SK-N-SH (cell line): ENCODE measurements around the gene TSPAN15. TPM values are rescaled to one million over a fixed set of nuclear protein-coding genes. Genes with fewer than 3 reads are reported as not detected.

Experiments used
- CTCF ChIA-PET: fragments of 300-600, 350-600 bp; formaldehyde crosslinking; extraction: SDS; loops from one replicate; lab custom pipeline; 2021; lab: Yijun Ruan, JAX
- POLR2A ChIA-PET: fragments of 350-600 bp; sonication (Branson Sonifier 250); formaldehyde crosslinking; extraction: SDS; loops from one replicate; lab custom pipeline; 2020; ENCODE audit warnings: antibody characterized with exemption, inconsistent platforms; lab: Yijun Ruan, JAX
- DNase-seq: peaks from one replicate; pipeline ENCODE4 v3.0.0; 2012
- H2AFZ ChIP-seq: fragments of 200-600 bp; sonication (generic); 2 replicates; pipeline ENCODE4 v1.8.1; 2016; ENCODE audit warnings: antibody characterized with exemption, mild to moderate bottlenecking, low read depth
- H3F3A ChIP-seq: fragments of 200-600 bp; sonication (generic); replicated peaks from 2 replicates; pipeline ENCODE3; 2016; ENCODE audit warnings: antibody characterized with exemption, mild to moderate bottlenecking; ENCODE audit not compliant: insufficient read depth
- H3K27ac ChIP-seq, 2 experiments: fragments of 200-500 bp in 1 of 2; fragments of 200-600 bp in 1 of 2; sonication (Bioruptor generic) in 1 of 2; sonication (generic), shearing (Covaris generic) in 1 of 2; 2 replicates each; pipeline versions ENCODE4 v1.5.1 to v1.6.1; 2014 to 2016; ENCODE audit warnings: low read depth in 2 of 2, inconsistent platforms in 1 of 2, low read length in 1 of 2, mild to moderate bottlenecking in 1 of 2, mixed read lengths in 1 of 2
- H3K27me3 ChIP-seq: fragments of 200-600 bp; sonication (generic), shearing (Covaris generic); 2 replicates; pipeline ENCODE4 v1.6.1; 2016; ENCODE audit warnings: mixed run types; ENCODE audit not compliant: insufficient read depth
- H3K36me3 ChIP-seq, 2 experiments: fragments of 200-500 bp in 1 of 2; fragments of 200-600 bp in 1 of 2; sonication (Bioruptor generic) in 1 of 2; sonication (generic) in 1 of 2; replicated peaks in 1 of 2; 2 replicates each; pipeline versions ENCODE3 to v1.5.1; 2014 to 2016; ENCODE audit warnings: low read length in 1 of 2, mild to moderate bottlenecking in 1 of 2; ENCODE audit not compliant: insufficient read depth in 2 of 2, control insufficient read depth in 1 of 2
- H3K4me1 ChIP-seq, 2 experiments: fragments of 200-500 bp in 1 of 2; fragments of 200-600 bp in 1 of 2; sonication (Bioruptor generic) in 1 of 2; sonication (generic), shearing (Covaris generic) in 1 of 2; 2 replicates each; pipeline versions ENCODE4 v1.5.1 to v1.6.1; 2014 to 2016; ENCODE audit warnings: low read depth in 1 of 2, low read length in 1 of 2, mixed run types in 1 of 2; ENCODE audit not compliant: insufficient read depth in 2 of 2, control insufficient read depth in 1 of 2
- H3K4me2 ChIP-seq: fragments of 200-600 bp; sonication (generic), shearing (Covaris generic); 2 replicates; pipeline ENCODE4 v1.6.1; 2017; ENCODE audit warnings: mixed run types
- H3K4me3 ChIP-seq, 2 experiments: fragments of 200-500 bp in 1 of 2; fragments of 200-600 bp in 1 of 2; sonication (Bioruptor generic) in 1 of 2; sonication (generic), shearing (Covaris generic) in 1 of 2; 2 replicates each; pipeline versions ENCODE4 v1.5.1 to v1.8.1; 2014 to 2016; ENCODE audit warnings: low read depth in 2 of 2, inconsistent platforms in 1 of 2, low read length in 1 of 2, mild to moderate bottlenecking in 1 of 2, mixed read lengths in 1 of 2, moderate library complexity in 1 of 2
- H3K79me2 ChIP-seq: fragments of 200-600 bp; sonication (generic); 2 replicates; pipeline ENCODE4 v1.8.1; 2017; ENCODE audit warnings: mild to moderate bottlenecking; ENCODE audit not compliant: insufficient read depth
- H3K9ac ChIP-seq: fragments of 200-600 bp; sonication (generic); 2 replicates; pipeline ENCODE4 v1.6.1; 2017; ENCODE audit warnings: mixed run types
- H3K9me2 ChIP-seq: fragments of 200-600 bp; sonication (generic); 2 replicates; pipeline ENCODE4 v1.6.1; 2017; ENCODE audit warnings: mixed run types
- H3K9me3 ChIP-seq: fragments of 200-600 bp; sonication (generic); 2 replicates; pipeline ENCODE4 v1.6.1; 2017; ENCODE audit warnings: mixed run types, mild to moderate bottlenecking, moderate library complexity
- H4K20me1 ChIP-seq: fragments of 200-600 bp; sonication (generic); 2 replicates; pipeline ENCODE4 v1.6.1; 2017; ENCODE audit warnings: mild to moderate bottlenecking, mixed run types; ENCODE audit not compliant: insufficient read depth
- CHD2 ChIP-seq: fragments of 150-350 bp; IDR thresholded peaks from 2 replicates; pipeline ENCODE4 v1.6.1; 2018; ENCODE audit warnings: low read length; ENCODE audit not compliant: partially characterized antibody
- ELF1 ChIP-seq: IDR thresholded peaks from 2 replicates; pipeline ENCODE4 v1.4.0; 2012
- FOXJ3 ChIP-seq: sonication (generic); formaldehyde crosslinking; IDR thresholded peaks from 2 replicates; pipeline ENCODE4 v1.5.1; 2020; ENCODE audit warnings: mild to moderate bottlenecking, missing genetic modification reagents
- FOXM1 ChIP-seq: IDR thresholded peaks from 2 replicates; pipeline ENCODE4 v1.4.0; 2012; ENCODE audit warnings: low read depth, mild to moderate bottlenecking
- WGBS: methylation state at CpG from one replicate; pipeline ENCODE4 v1.1.6; 2017; ENCODE audit warnings: low lambda C conversion rate; 5-methylcytosine and 5-hydroxymethylcytosine counted together
- polyA plus RNA-seq, 3 experiments: library from polyadenylated mRNA; depleted of rRNA; stranded (reverse); fragments of >200 nt; gene quantifications; 2 replicates each; pipeline ENCODE4 v1.2.3, GENCODE V29; 2012
- TF ChIP-seq, protein P1 (sequence below): IDR thresholded peaks from 2 replicates; pipeline ENCODE4 v1.4.0; 2012; ENCODE audit warnings: low read depth, borderline replicate concordance
- TF ChIP-seq, protein P2 (sequence below): fragments of 150-350 bp; IDR thresholded peaks from 2 replicates; pipeline ENCODE4 v1.6.1; 2016; ENCODE audit warnings: mild to moderate bottlenecking, low read depth, low read length
- TF ChIP-seq, protein P3 (sequence below): IDR thresholded peaks from 2 replicates; pipeline ENCODE4 v1.4.0; 2012; ENCODE audit warnings: low read depth, borderline replicate concordance
- TF ChIP-seq, protein P4 (sequence below): IDR thresholded peaks from 2 replicates; pipeline ENCODE4 v1.6.1; 2012; ENCODE audit warnings: mild to moderate bottlenecking, low read depth, low read length, moderate library complexity

TSPAN15 gene
- polyA plus RNA-seq, 1 of the 3 experiments (the other 2 are of a cell fraction) = 8.5 TPM

DNA sequence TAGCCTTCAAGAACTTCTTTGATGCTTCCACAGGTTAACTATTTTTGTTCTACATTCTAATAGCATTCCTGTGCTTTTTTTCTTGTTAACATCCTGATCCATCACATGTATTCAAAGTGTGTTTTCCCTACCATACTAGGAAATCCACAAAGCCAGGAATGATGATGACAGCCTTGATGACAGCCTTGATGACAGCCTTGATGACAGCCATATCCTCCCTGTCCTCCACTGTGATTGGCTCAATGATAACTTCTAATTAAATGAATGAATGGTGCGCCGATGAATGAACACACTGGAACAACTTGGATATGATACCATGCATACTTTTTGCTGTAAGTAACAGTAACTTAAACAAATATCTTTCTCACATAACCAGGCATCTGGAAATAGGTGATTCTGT is 26.2 kb upstream of the TSPAN15 start:
- POLR2A ChIA-PET = no interaction called here

DNA sequence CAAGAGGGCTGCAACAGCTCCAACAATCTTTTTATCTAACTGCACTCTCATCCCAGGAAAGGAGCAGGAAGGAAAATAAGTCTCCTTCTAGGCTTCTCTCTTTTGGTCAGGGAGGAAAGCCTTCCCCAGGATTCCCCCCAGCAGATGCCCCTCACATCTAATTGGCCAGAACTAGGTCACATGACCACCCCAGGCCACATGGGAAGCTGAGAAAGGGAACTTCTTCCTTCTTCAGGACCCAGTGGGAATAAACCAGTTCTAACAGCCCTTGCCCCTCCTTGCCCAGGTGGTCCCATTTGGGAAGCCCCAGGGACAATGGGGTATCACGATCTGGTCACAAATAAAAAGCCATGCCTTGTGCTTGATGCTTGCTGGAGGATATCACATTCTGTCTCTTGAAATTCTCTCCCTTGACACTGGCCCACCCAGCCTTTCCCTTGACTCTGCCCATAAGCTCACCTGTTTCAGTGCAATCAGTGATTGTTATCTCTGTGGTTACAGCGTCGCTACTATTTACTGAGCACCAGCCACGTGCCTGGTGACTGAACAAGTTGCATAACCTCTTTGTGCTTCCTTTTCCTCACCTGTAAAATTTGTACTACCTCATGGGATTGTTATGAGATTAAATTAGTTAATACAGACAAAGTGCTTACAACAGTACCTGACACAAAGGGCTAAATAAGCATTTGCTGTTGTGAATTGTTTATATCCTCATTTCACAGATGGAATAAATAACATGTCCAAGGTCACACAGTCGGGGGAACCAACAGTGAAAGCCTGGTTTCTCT is 25.6 kb upstream of the TSPAN15 start:
- H3K4me1 ChIP-seq = no peaks in the 10 kb centered on the region
- no peak overlapping the region for H3K4me3 ChIP-seq
- no peaks in the 10 kb centered on the region for H3K9me2 ChIP-seq
- CTCF ChIA-PET = interaction anchor here (1.8 to 4.3 kb wide), 2 partner anchors 82 to 90 kb away, joined by 8 to 28 read pairs; no protein-coding TSS in a partner anchor
- POLR2A ChIA-PET = no interaction called here
- no peak overlapping the region for H3K9ac ChIP-seq
- no peak overlapping the region for H3K4me2 ChIP-seq
- TF ChIP-seq, protein P1, sequence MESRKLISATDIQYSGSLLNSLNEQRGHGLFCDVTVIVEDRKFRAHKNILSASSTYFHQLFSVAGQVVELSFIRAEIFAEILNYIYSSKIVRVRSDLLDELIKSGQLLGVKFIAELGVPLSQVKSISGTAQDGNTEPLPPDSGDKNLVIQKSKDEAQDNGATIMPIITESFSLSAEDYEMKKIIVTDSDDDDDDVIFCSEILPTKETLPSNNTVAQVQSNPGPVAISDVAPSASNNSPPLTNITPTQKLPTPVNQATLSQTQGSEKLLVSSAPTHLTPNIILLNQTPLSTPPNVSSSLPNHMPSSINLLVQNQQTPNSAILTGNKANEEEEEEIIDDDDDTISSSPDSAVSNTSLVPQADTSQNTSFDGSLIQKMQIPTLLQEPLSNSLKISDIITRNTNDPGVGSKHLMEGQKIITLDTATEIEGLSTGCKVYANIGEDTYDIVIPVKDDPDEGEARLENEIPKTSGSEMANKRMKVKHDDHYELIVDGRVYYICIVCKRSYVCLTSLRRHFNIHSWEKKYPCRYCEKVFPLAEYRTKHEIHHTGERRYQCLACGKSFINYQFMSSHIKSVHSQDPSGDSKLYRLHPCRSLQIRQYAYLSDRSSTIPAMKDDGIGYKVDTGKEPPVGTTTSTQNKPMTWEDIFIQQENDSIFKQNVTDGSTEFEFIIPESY = no peak
- TF ChIP-seq CHD2 (no peak), ELF1 (no peak), FOXM1 (no peak)
- TF ChIP-seq, protein P2, sequence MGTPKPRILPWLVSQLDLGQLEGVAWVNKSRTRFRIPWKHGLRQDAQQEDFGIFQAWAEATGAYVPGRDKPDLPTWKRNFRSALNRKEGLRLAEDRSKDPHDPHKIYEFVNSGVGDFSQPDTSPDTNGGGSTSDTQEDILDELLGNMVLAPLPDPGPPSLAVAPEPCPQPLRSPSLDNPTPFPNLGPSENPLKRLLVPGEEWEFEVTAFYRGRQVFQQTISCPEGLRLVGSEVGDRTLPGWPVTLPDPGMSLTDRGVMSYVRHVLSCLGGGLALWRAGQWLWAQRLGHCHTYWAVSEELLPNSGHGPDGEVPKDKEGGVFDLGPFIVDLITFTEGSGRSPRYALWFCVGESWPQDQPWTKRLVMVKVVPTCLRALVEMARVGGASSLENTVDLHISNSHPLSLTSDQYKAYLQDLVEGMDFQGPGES = no peak
- TF ChIP-seq, protein P3, sequence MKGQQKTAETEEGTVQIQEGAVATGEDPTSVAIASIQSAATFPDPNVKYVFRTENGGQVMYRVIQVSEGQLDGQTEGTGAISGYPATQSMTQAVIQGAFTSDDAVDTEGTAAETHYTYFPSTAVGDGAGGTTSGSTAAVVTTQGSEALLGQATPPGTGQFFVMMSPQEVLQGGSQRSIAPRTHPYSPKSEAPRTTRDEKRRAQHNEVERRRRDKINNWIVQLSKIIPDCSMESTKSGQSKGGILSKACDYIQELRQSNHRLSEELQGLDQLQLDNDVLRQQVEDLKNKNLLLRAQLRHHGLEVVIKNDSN = no peak
- H3K79me2 ChIP-seq = no peaks in the 10 kb centered on the region
- no peaks in the 10 kb centered on the region; the same call in 1 of the 2 replicates for H3K27me3 ChIP-seq
- H3K9me3 ChIP-seq = no peaks in the 10 kb centered on the region
- no peak overlapping the region for H3K27ac ChIP-seq
- H3F3A ChIP-seq = no peaks in the 10 kb centered on the region
- WGBS = 63% methylated on average over 4 of the region's 5 CpGs
- no peaks in the 10 kb centered on the region for H4K20me1 ChIP-seq
- H3K36me3 ChIP-seq = no peaks in the 10 kb centered on the region
- no peak overlapping the region for H2AFZ ChIP-seq
- DNase-seq = no peak

More for the DNA sequence above, 26.2 kb upstream of the TSPAN15 start:
- Histone ChIP-seq H3K9me3 (no peaks in the 10 kb centered on the region), H3K4me1 (no peaks in the 10 kb centered on the region), H3K9ac (no peak overlapping the region), H3K4me2 (no peak overlapping the region), H4K20me1 (no peaks in the 10 kb centered on the region), H3K79me2 (no peaks in the 10 kb centered on the region), H3K27me3 (no peaks in the 10 kb centered on the region; the same call in 1 of the 2 replicates), H2AFZ (no peak overlapping the region), H3F3A (no peaks in the 10 kb centered on the region), H3K4me3 (no peak overlapping the region), H3K27ac (no peak overlapping the region), H3K36me3 (no peaks in the 10 kb centered on the region), H3K9me2 (no peaks in the 10 kb centered on the region)
- CTCF ChIA-PET = interaction anchor here (1.8 to 4.3 kb wide), 2 partner anchors 82 to 91 kb away, joined by 8 to 28 read pairs; no protein-coding TSS in a partner anchor
- DNase-seq = no peak
- WGBS = 79% methylated on average over 2 of the region's 2 CpGs
- TF ChIP-seq, protein P4, sequence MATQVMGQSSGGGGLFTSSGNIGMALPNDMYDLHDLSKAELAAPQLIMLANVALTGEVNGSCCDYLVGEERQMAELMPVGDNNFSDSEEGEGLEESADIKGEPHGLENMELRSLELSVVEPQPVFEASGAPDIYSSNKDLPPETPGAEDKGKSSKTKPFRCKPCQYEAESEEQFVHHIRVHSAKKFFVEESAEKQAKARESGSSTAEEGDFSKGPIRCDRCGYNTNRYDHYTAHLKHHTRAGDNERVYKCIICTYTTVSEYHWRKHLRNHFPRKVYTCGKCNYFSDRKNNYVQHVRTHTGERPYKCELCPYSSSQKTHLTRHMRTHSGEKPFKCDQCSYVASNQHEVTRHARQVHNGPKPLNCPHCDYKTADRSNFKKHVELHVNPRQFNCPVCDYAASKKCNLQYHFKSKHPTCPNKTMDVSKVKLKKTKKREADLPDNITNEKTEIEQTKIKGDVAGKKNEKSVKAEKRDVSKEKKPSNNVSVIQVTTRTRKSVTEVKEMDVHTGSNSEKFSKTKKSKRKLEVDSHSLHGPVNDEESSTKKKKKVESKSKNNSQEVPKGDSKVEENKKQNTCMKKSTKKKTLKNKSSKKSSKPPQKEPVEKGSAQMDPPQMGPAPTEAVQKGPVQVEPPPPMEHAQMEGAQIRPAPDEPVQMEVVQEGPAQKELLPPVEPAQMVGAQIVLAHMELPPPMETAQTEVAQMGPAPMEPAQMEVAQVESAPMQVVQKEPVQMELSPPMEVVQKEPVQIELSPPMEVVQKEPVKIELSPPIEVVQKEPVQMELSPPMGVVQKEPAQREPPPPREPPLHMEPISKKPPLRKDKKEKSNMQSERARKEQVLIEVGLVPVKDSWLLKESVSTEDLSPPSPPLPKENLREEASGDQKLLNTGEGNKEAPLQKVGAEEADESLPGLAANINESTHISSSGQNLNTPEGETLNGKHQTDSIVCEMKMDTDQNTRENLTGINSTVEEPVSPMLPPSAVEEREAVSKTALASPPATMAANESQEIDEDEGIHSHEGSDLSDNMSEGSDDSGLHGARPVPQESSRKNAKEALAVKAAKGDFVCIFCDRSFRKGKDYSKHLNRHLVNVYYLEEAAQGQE = no peak
- no peak for TF ChIP-seq FOXJ3
